ENCODE measurements around the gene PNKD.
A peak's percentile ranks its signal among the peaks of the same experiment; 100 is the strongest.

PNKD gene

DNA sequence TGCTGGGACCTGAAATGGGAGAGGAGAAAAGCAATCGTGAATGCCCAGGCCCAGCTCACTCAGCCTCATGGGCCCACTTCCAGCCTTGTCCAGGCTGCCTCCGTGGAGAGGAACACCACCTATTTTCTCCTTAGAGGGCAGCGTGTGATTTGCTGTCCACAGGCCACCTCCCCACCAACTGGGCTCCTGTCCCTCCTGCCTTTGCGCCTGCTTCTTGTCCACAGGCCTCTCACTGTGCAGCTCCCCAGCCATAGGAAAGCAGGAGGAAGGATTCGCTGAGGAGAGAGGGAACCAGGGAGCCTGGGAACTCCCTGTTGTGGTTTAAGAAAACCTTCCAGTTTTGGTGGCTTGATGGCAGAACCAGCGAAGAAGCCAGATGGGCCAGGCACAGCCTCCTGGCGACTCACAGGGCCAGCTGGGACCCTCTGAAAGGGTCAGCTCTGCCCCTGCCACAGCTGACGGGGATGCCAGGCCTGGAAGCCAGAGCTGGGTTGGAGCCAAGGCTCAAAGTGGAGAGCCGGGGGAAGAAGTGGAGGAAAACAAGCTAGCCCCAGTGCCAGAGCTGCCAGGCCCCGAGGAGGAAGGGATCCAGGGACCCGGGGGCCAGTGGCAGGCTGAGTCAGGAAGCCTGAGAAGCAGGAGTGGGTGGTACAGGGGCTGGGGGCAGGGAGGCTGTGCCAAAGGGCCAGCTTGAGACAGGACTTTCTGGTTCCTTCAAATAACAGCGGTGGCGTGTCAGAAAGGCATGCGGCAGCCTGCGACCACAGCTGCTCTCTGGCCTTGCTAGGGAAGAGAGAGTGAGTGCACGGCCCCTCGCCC lies 12.1 kb downstream of the PNKD start:
- TF ChIP-seq TAF1 (IDR thresholded peaks at IDR 0.05; ENCODE audit: low read depth): no peak
- TF ChIP-seq EP300 (IDR thresholded peaks at IDR 0.05; ENCODE audit: borderline replicate concordance): no peak
- TF ChIP-seq REST (IDR thresholded peaks at IDR 0.05; ENCODE audit: low read depth): no peak
- TF ChIP-seq MAX (IDR thresholded peaks at IDR 0.05): peak; percentile 54; the same call in 1 of the 2 replicates
- no peak for TF ChIP-seq USF1 (IDR thresholded peaks at IDR 0.05)
- TF ChIP-seq FOXM1 (IDR thresholded peaks at IDR 0.05; ENCODE audit: borderline replicate concordance, low read depth): no peak
- no peak for TF ChIP-seq CREB1 (IDR thresholded peaks at IDR 0.05; ENCODE audit: low read depth)

DNA sequence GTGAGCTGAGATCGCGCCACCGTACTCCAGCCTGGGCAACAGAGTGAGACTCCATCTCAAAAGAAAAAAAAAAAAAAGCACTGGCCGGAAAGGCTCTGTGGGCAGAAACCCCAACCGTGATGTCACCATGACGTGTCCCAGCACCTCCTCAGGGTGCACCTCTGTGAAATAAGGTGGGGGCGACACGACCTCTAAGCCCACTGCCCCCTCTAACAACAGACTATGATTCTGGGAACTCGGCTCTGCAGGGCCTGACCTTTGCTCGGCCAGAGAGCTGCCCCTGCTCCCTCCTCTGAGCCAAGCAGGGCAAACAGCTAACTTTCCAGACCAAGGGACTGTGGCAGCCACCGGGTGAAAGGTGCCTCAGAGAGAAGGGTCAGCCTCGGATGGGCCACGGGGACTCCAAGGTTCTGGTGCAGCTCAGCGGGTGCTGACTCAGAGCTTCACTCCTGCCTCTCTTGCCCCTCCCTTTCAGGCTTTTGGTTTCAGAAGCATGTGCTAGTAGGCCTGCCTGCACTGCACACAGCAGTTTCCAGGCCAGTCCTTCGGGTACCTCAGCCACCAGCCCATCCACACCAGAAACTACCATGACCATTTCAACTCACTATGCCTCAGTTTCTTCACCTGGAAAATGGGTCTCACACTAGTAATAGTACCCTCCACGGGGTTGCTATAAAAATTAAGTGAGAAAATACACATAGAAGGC lies 13.9 kb downstream of the PNKD start:
- TF ChIP-seq REST (IDR thresholded peaks at IDR 0.05; ENCODE audit: low read depth) (no peak), CEBPB (IDR thresholded peaks at IDR 0.05) (no peak), EP300 (IDR thresholded peaks at IDR 0.05; ENCODE audit: borderline replicate concordance) (no peak), TAF1 (IDR thresholded peaks at IDR 0.05; ENCODE audit: low read depth) (no peak), TCF12 (IDR thresholded peaks at IDR 0.05; ENCODE audit: low read depth) (no peak), RAD21 (IDR thresholded peaks at IDR 0.05; ENCODE audit: low read depth) (no peak), YY1 (IDR thresholded peaks at IDR 0.05; ENCODE audit: low read depth) (no peak), TEAD4 (IDR thresholded peaks at IDR 0.05) (no peak), USF1 (IDR thresholded peaks at IDR 0.05) (no peak), NFIC (IDR thresholded peaks at IDR 0.05) (no peak), ZBTB7A (IDR thresholded peaks at IDR 0.05; ENCODE audit: low read depth) (no peak), EGR1 (IDR thresholded peaks at IDR 0.05) (no peak), FOXM1 (IDR thresholded peaks at IDR 0.05; ENCODE audit: borderline replicate concordance, low read depth) (no peak), MAX (IDR thresholded peaks at IDR 0.05) (no peak)

DNA sequence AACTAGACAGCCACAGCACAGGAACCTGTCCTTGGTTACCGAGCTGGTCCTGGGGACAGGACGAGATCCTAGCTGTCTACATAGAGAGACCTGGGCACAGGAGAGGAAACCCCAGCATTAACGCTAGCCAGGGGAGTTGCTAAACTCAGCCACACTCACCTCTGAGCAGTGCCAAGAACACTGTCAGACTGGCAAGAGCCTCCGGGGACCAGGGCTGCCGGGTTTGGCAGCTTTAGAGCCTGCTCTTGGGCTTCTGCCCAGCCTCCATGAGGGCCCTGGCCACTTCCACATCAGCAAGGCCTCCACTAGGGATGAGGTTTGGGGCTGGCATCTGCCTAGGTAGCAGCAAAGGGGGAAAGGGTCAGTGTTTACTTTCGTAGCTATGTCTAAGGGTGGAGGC lies 15.3 kb downstream of the PNKD start:
- no peak for TF ChIP-seq TEAD4 (IDR thresholded peaks at IDR 0.05)
- no peak for TF ChIP-seq TCF12 (IDR thresholded peaks at IDR 0.05; ENCODE audit: low read depth)

GRCh38 chr2:218286570-218287459 lies 16.5 kb downstream of the PNKD start:
- TF ChIP-seq TEAD4 (IDR thresholded peaks at IDR 0.05) (peak; percentile 8; the same call in 1 of the 2 replicates), EGR1 (IDR thresholded peaks at IDR 0.05) (no peak), MAX (IDR thresholded peaks at IDR 0.05) (0 out of 2 replicates have a peak, but pooled peaks have one; percentile 14)

- TF ChIP-seq TAF1 (IDR thresholded peaks at IDR 0.05; ENCODE audit: low read depth): no peak
Observed at GRCh38 chr2:218289639-218290315, 19.5 kb downstream of the PNKD start.
